ENCODE data around the gene MIAT.

MIAT gene

GRCh38 chr22:26670459-26670858 lies 13.1 kb downstream of the MIAT start:
- DNase-seq = no peak

GRCh38 chr22:26671317-26672059 lies 14.1 kb downstream of the MIAT start:
- no peak for DNase-seq

- no peak for DNase-seq
Observed at GRCh38 chr22:26672060-26672471, 14.7 kb downstream of the MIAT start.

GRCh38 chr22:26672590-26673468 lies 15.4 kb downstream of the MIAT start:
- peak; percentile 96 for DNase-seq

- peak; percentile 23 for DNase-seq
Observed at GRCh38 chr22:26673486-26673885, 16.1 kb downstream of the MIAT start.

- no peak for DNase-seq
Observed at GRCh38 chr22:26674211-26675190, 17.1 kb downstream of the MIAT start.

GRCh38 chr22:26675687-26676268 lies 18.4 kb downstream of the MIAT start:
- no peak for DNase-seq

- no peak for DNase-seq
Observed at GRCh38 chr22:26677217-26677616, 19.8 kb downstream of the MIAT start.

GRCh38 chr22:26679003-26679629 lies 21.7 kb downstream of the MIAT start:
- DNase-seq = peak; percentile 78

GRCh38 chr22:26680485-26680884 lies 23.1 kb downstream of the MIAT start:
- DNase-seq = no peak

GRCh38 chr22:26681395-26681821 lies 24.0 kb downstream of the MIAT start:
- peak; percentile 91 for DNase-seq

GRCh38 chr22:26684168-26684567 lies 26.8 kb downstream of the MIAT start:
- DNase-seq = no peak

- no peak for DNase-seq
Observed at GRCh38 chr22:26685601-26686000, 28.2 kb downstream of the MIAT start.

- no peak for DNase-seq
Observed at GRCh38 chr22:26687439-26687838, 30.1 kb downstream of the MIAT start.

GRCh38 chr22:26689513-26690301 lies 32.3 kb downstream of the MIAT start:
- no peak for DNase-seq

GRCh38 chr22:26690654-26691376 lies 33.4 kb downstream of the MIAT start:
- DNase-seq = no peak

- DNase-seq = no peak
Observed at GRCh38 chr22:26691377-26691716, 34.0 kb downstream of the MIAT start.

- no peak for DNase-seq
Observed at GRCh38 chr22:26692215-26692614, 34.8 kb downstream of the MIAT start.

GRCh38 chr22:26697151-26697550 lies 39.8 kb downstream of the MIAT start:
- DNase-seq = no peak

- no peak for DNase-seq
Observed at GRCh38 chr22:26700462-26700861, 43.1 kb downstream of the MIAT start.

GRCh38 chr22:26700886-26701285 lies 43.5 kb downstream of the MIAT start:
- no peak for DNase-seq
